ENCODE measurements around the gene NOTCH1.

GRCh38 chr9:136507992-136508375 is 37.9 kb downstream of the NOTCH1 start:
- TF ChIP-seq CTCF (IDR thresholded peaks at IDR 0.05) (no peak), POLR2A (IDR thresholded peaks at IDR 0.05) (no peak)

Data from Peyer's patch (tissue), 4 donors.